Measurements from ENCODE around the gene MTCH2. TPM values are rescaled to one million over a fixed set of nuclear protein-coding genes. Genes with fewer than 3 reads are reported as not detected.

MTCH2 gene
- total RNA-seq, 1 experiment from 2014 or later = 176 TPM

- no peaks in the 10 kb centered on the region; the same call in 1 of the 2 replicates for H3K79me2 ChIP-seq (ENCODE audit: insufficient read depth, low read length)
Measured at GRCh38 chr11:47573321-47573720, 69.0 kb downstream of the MTCH2 start.

More at GRCh38 chr11:47573321-47573720, 69.0 kb downstream of the MTCH2 start:
- H3K4me1 ChIP-seq (ENCODE audit: insufficient read depth, low read length) = peaks cover 5% of the 10 kb centered on the region; the same call in 1 of the 2 replicates
- no peak overlapping the region for H3K18ac ChIP-seq (ENCODE audit: insufficient read length, low read depth, low read length)
- no peak overlapping the region for H2AFZ ChIP-seq (ENCODE audit: low read length)
- H3K9ac ChIP-seq (ENCODE audit: extremely low read depth, insufficient read length, low read length) = no peak overlapping the region
- H4K8ac ChIP-seq (replicated peaks; ENCODE audit: insufficient read length, low read depth, low read length) = no peak overlapping the region
- no peak overlapping the region for H3K56ac ChIP-seq (ENCODE audit: insufficient read length, low read depth, low read length)
- H3K27me3 ChIP-seq (ENCODE audit: insufficient read depth, low read length) = no peaks in the 10 kb centered on the region
- H3K14ac ChIP-seq (ENCODE audit: insufficient read depth, low read length) = no peak overlapping the region
- no peaks in the 10 kb centered on the region for H3K9me3 Mint-ChIP-seq
- H3K27ac Mint-ChIP-seq = no peak overlapping the region
- H3K79me1 ChIP-seq (ENCODE audit: insufficient read depth, low read depth, low read length, poor library complexity, severe bottlenecking) = peaks cover under 1% of the 10 kb centered on the region
- no peak overlapping the region for H4K91ac ChIP-seq (ENCODE audit: insufficient read length, low read depth, low read length)
- H4K5ac ChIP-seq (ENCODE audit: insufficient read length, low read depth, low read length) = no peak overlapping the region
- H3K27ac ChIP-seq (ENCODE audit: insufficient read length, low read depth, low read length) = no peak overlapping the region
- H3K9me3 ChIP-seq (ENCODE audit: control insufficient read depth, low read depth, low read length) = no peaks in the 10 kb centered on the region
- DNase-seq = no peak
- no peaks in the 10 kb centered on the region for H4K20me1 ChIP-seq (ENCODE audit: control insufficient read depth, insufficient read depth, insufficient read length)
- peaks cover 10 to 13% of the 10 kb centered on the region in 2 experiments for H3K4me1 Mint-ChIP-seq
- H2BK20ac ChIP-seq (ENCODE audit: low read depth, low read length, poor library complexity, severe bottlenecking) = no peak overlapping the region
- no peak overlapping the region for H3K4ac ChIP-seq (ENCODE audit: low read depth, low read length)
- TF ChIP-seq CTCF (conservative IDR thresholded peaks at IDR 0.05) = no peak
- no peak overlapping the region for H2BK12ac ChIP-seq (ENCODE audit: insufficient read length, low read depth, low read length)
- H2BK120ac ChIP-seq (ENCODE audit: low read depth, low read length, poor library complexity, severe bottlenecking) = no peak overlapping the region
- peaks cover 21 to 85% (median 77%) of the 10 kb centered on the region in 3 experiments for H3K36me3 Mint-ChIP-seq (ENCODE audit: insufficient read depth in 1 of 3, low read depth in 3 of 3)
- no CpG with 5 or more reads among the region's 11 CpGs for WGBS (ENCODE audit: extremely low coverage, insufficient read length, low lambda C conversion rate)
- H2BK15ac ChIP-seq (ENCODE audit: low read depth, low read length) = no peak overlapping the region
- H3K23me2 ChIP-seq (ENCODE audit: insufficient read length, low read depth, low read length, poor library complexity, severe bottlenecking) = no peaks in the 10 kb centered on the region
- H3K27me3 Mint-ChIP-seq (ENCODE audit: low read depth) = no peaks in the 10 kb centered on the region
- H3K4me2 ChIP-seq (ENCODE audit: insufficient read depth, insufficient read length, low read length) = no peak overlapping the region
- no peak overlapping the region for H2AK5ac ChIP-seq (ENCODE audit: insufficient read length, low read length)
- H2BK5ac ChIP-seq (ENCODE audit: insufficient read length, low read length) = no peak overlapping the region
- H3K23ac ChIP-seq (ENCODE audit: insufficient read length, low read depth, low read length) = no peak overlapping the region
- H3K4me3 Mint-ChIP-seq = no peak overlapping the region
- no peak overlapping the region for H3T11ph ChIP-seq (ENCODE audit: low read length)
